ENCODE results near the gene PROK2.

The PROK2 gene

GRCh38 chr3:71787851-71788405 is 3.0 kb upstream of the PROK2 start:
- FAIRE-seq: no peak
- DNase-seq (ENCODE audit: insufficient read length, low spot score): no peak

- FAIRE-seq (no peak), DNase-seq (ENCODE audit: insufficient read length, low spot score) (no peak)
Measured at GRCh38 chr3:71786551-71786950, 1.6 kb upstream of the PROK2 start.

- FAIRE-seq: no peak
Measured at GRCh38 chr3:71786217-71786549, 1.2 kb upstream of the PROK2 start.

GRCh38 chr3:71785532-71786216 is 726 bp upstream of the PROK2 start:
- no peak for FAIRE-seq
- DNase-seq (ENCODE audit: insufficient read length, low spot score): no peak

More at GRCh38 chr3:71786217-71786549, 1.2 kb upstream of the PROK2 start:
- no peak for DNase-seq (ENCODE audit: insufficient read length, low spot score)

DNA sequence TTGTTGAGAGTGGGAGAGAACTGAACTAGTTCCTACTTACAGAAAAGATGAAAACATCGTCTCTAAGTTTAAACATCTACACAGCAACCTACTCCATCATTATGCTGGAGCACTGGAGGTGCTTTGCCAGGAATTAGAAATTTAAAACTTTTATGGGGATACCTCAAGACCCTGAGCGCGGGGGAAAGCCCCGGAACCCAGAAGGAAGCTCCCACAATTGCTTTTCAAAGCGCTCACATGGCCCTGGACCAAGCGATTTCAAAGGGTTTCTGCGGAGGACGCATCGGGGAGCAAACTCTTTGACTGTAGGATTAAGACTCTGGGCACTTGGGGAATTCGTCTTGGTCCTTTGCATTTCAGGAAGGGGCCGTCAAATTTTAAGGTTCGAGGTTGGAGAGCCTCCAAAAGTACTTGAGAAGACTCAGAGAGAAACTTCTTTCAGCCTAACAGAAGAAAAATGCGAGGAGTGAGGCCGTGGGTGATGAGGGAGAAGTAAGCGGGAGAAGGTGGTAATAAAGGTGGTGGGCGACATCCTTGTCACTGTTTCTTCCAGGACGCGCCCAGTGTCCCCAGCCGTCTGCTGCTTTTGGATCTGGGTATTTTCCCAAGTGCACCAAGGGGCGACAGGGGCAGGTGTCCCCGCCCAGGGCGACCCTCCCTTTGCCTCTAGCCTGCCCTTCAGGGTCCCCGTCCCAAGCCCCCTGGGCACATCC is 591 bp downstream of the PROK2 start:
- FAIRE-seq (no peak), DNase-seq (ENCODE audit: insufficient read length, low spot score) (no peak)

- DNase-seq (ENCODE audit: insufficient read length, low spot score) (no peak), FAIRE-seq (no peak)
Measured at GRCh38 chr3:71783152-71783551, 1.8 kb downstream of the PROK2 start.

- no peak for DNase-seq (ENCODE audit: insufficient read length, low spot score)
- no peak for FAIRE-seq
Measured at GRCh38 chr3:71780430-71780829, 4.5 kb downstream of the PROK2 start.

DNA sequence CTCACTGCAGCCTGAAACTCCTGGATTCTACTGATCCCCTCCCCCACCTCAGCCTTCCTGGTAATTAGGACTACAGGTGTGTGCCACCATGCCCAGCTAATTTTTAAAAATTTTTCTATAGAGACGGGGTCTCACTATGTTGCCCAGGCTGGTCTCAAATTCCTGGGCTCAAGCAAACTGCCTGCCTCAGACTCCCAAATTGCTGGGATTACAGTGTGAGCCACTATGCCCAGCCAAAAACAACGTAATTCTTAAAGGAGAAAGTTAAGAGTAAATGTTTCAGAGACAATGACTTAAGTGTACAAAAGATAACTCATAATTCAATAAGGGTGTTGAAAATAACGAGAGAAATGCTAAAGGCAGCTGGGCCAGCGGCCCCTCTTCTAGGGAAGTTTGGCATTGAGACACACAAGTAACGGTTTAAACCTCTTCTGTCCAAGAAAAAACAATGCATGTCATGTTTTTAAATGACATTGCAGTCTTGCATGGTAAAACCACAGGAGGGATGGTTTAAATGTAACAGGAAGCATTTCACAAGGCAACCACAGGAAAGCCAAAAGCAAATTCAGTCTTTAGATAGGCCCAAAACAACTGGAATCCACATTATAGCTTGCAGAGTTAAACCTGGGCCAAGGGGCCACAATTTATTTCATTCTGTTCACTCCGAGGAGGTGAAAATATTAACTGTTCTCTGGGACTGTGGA is 5.1 kb downstream of the PROK2 start:
- no peak for FAIRE-seq

GRCh38 chr3:71778353-71778752 is 6.6 kb downstream of the PROK2 start:
- FAIRE-seq (no peak), DNase-seq (ENCODE audit: insufficient read length, low spot score) (no peak)

More for the DNA sequence above, 5.1 kb downstream of the PROK2 start:
- no peak for DNase-seq (ENCODE audit: insufficient read length, low spot score)

GRCh38 chr3:71776538-71776937 is 8.4 kb downstream of the PROK2 start:
- no peak for DNase-seq (ENCODE audit: insufficient read length, low spot score)
- FAIRE-seq: no peak

- no peak for FAIRE-seq
- DNase-seq (ENCODE audit: insufficient read length, low spot score): no peak
Measured at GRCh38 chr3:71771884-71772283, 13.1 kb downstream of the PROK2 start.

DNA sequence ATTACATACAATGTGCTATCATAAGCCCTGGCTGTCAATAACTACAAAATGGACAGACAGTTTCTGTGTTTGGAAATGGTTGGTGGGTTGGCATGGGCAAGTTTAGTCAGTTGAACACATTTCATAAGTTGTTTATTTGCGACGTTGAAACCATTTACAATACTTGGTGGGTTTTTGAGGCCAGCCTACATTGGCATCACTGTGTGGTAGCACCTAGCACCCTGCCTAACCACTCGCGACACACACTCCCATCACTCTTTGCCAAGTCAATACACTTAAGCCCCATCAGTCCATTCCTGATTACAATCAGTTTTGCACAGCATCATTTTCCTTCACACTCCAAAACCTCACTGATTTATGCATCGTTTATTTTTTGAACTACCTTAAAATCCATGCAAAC is 13.8 kb downstream of the PROK2 start:
- FAIRE-seq: no peak
- no peak for DNase-seq (ENCODE audit: insufficient read length, low spot score)

DNA sequence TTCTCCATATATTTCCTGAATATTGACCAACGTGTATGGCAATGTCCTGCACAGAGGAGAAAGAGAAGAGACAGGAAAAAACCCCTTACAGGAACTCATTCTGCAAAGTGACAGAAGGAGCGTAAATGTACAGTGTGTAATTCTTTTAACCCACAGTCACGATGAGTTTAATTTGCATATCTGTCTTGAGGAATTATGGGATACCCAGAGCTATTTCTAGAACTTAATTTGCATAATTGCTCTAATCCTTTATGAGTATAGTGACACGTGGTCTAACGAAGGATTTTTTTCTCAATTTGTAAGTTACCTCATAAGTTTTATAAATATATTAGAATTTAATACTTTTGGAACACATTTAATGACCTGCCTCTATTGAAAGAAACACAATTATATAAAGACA is 21.5 kb downstream of the PROK2 start:
- DNase-seq (ENCODE audit: insufficient read length, low spot score): no peak

DNA sequence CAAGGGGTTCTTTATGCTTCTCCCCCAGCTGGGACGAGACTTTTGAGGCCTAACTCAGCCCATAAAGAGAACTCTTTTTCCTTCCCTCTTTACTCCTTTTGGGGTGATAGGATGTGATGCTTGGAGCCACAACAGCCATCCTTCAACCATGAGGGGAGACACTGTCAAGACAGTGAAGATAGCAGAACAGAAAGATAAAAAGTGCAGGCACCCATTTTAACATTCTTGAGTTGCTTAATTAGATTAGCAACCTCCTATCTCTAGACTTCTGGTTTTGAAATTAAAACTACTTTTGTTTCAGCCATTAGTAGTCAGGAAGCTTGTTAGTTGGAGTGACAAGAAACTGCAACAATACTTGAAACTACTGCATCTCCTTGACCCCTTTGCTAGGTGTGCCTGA is 24.8 kb downstream of the PROK2 start:
- no peak for FAIRE-seq

More for the DNA sequence above, 21.5 kb downstream of the PROK2 start:
- no peak for FAIRE-seq

GRCh38 chr3:71759401-71759800 is 25.5 kb downstream of the PROK2 start:
- no peak for FAIRE-seq
- no peak for DNase-seq (ENCODE audit: insufficient read length, low spot score)

More for the DNA sequence above, 24.8 kb downstream of the PROK2 start:
- DNase-seq (ENCODE audit: insufficient read length, low spot score): no peak

- FAIRE-seq (no peak), DNase-seq (ENCODE audit: insufficient read length, low spot score) (no peak)
Measured at GRCh38 chr3:71758091-71758490, 26.9 kb downstream of the PROK2 start.

- FAIRE-seq: no peak
Measured at GRCh38 chr3:71754610-71755253, 30.2 kb downstream of the PROK2 start.

DNA sequence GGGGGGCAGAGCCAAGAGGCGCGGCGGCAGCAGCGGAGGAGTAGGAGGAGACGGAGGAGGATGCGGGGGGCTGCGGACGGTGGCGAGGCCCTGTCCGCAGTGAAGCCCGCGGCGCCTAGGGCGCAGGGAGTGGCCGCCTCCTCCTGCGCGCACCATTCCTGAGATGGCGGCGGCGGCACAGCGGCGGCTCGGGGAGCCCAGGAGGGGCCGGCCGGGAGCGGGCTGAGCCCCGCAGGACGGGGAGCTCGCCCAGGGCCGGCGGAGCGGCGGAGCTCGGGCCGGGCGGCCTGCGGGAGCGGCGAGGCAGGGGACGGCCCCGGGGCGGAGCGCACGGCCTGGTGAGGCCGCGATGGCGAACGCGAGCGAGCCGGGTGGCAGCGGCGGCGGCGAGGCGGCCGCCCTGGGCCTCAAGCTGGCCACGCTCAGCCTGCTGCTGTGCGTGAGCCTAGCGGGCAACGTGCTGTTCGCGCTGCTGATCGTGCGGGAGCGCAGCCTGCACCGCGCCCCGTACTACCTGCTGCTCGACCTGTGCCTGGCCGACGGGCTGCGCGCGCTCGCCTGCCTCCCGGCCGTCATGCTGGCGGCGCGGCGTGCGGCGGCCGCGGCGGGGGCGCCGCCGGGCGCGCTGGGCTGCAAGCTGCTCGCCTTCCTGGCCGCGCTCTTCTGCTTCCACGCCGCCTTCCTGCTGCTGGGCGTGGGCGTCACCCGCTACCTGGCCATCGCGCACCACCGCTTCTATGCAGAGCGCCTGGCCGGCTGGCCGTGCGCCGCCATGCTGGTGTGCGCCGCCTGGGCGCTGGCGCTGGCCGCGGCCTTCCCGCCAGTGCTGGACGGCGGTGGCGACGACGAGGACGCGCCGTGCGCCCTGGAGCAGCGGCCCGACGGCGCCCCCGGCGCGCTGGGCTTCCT is 31.0 kb downstream of the PROK2 start, which contains the start of gene GPR27:
Gene GPR27 (plus strand): TSS at position 155 of the 909 bp plus-strand sequence. CDS start 195 bp downstream, at position 350.
- FAIRE-seq: no peak
- no peak for DNase-seq (ENCODE audit: insufficient read length, low spot score)

More at GRCh38 chr3:71754610-71755253, 30.2 kb downstream of the PROK2 start:
- DNase-seq (ENCODE audit: insufficient read length, low spot score): no peak

- no peak for DNase-seq (ENCODE audit: insufficient read length, low spot score)
Measured at GRCh38 chr3:71752831-71753700, 31.9 kb downstream of the PROK2 start.

More at GRCh38 chr3:71752831-71753700, 31.9 kb downstream of the PROK2 start:
- no peak for FAIRE-seq

All from GM19239 (cell line).